ENCODE data around the gene REL. TPM values are rescaled to one million over a fixed set of nuclear protein-coding genes. Genes with fewer than 3 reads are reported as not detected.
"Not testable (repeated sequence)": the region's sequence is repeated elsewhere in the genome, so short reads cannot be mapped to it uniquely, and the experiment has no call there.

The REL gene
- total and polyA plus RNA-seq, 4 donors = 3.4 to 37.0 (median 18.9) TPM

GRCh38 chr2:60899892-60900249 lies 18.5 kb downstream of the REL start:
- H3K27ac ChIP-seq (ENCODE audit: low read depth in 1 of 2, low read length in 1 of 2) = no peak overlapping the region
- WGBS, 2 donors = 92 to 96% methylated on average over 1 of the region's 1 CpG

GRCh38 chr2:60901296-60901695 lies 19.9 kb downstream of the REL start:
- H3K36me3 ChIP-seq (ENCODE audit: control insufficient read depth in 4 of 4, insufficient read depth in 4 of 4, low read length in 4 of 4) = peaks cover 8 to 29% (median 15%) of the 10 kb centered on the region in 4 donors
- not testable (repeated sequence) for H3K27me3 ChIP-seq (ENCODE audit: control insufficient read depth in 3 of 3, insufficient read depth in 3 of 3, low read length in 2 of 3); H3K27ac ChIP-seq (ENCODE audit: low read depth in 1 of 2, low read length in 1 of 2); ATAC-seq (ENCODE audit: insufficient read depth, low FRiP score); H3K9me3 ChIP-seq (ENCODE audit: control insufficient read depth in 4 of 4, insufficient read depth in 3 of 4, low read length in 3 of 4); H3K4me1 ChIP-seq (ENCODE audit: control insufficient read depth in 5 of 5, insufficient read depth in 5 of 5, low read length in 5 of 5); DNase-seq; H3K4me3 ChIP-seq; H3K9ac ChIP-seq (ENCODE audit: insufficient read depth in 1 of 2, low read length in 2 of 2)
- WGBS, 2 donors = 85 to 93% methylated on average over 6 of the region's 6 CpGs

More at GRCh38 chr2:60899892-60900249, 18.5 kb downstream of the REL start:
- Histone ChIP-seq H3K9ac (ENCODE audit: insufficient read depth in 1 of 2, low read length in 2 of 2) (no peak overlapping the region), H3K4me1 (ENCODE audit: control insufficient read depth in 5 of 5, insufficient read depth in 5 of 5, low read length in 5 of 5) (peaks cover 0 to 3% (median 0%) of the 10 kb centered on the region in 5 donors), H3K9me3 (ENCODE audit: control insufficient read depth in 4 of 4, insufficient read depth in 3 of 4, low read length in 3 of 4) (no peaks in the 10 kb centered on the region), H3K4me3 (no peak overlapping the region), H3K27me3 (ENCODE audit: control insufficient read depth in 3 of 3, insufficient read depth in 3 of 3, low read length in 2 of 3) (no peaks in the 10 kb centered on the region), H3K36me3 (ENCODE audit: control insufficient read depth in 4 of 4, insufficient read depth in 4 of 4, low read length in 4 of 4) (peaks cover 8 to 29% (median 20%) of the 10 kb centered on the region in 4 donors)
- no peak for TF ChIP-seq CTCF (IDR thresholded peaks at IDR 0.05; ENCODE audit: control extremely low read depth, extremely low read depth)
- ATAC-seq (ENCODE audit: insufficient read depth, low FRiP score) (no peak), DNase-seq (no peak)

- H3K9me3 ChIP-seq (ENCODE audit: control insufficient read depth in 4 of 4, insufficient read depth in 3 of 4, low read length in 3 of 4); H3K4me3 ChIP-seq; H3K27me3 ChIP-seq (ENCODE audit: control insufficient read depth in 3 of 3, insufficient read depth in 3 of 3, low read length in 2 of 3); H3K36me3 ChIP-seq (ENCODE audit: control insufficient read depth in 4 of 4, insufficient read depth in 4 of 4, low read length in 4 of 4); H3K4me1 ChIP-seq (ENCODE audit: control insufficient read depth in 5 of 5, insufficient read depth in 5 of 5, low read length in 5 of 5); H3K9ac ChIP-seq (ENCODE audit: insufficient read depth in 1 of 2, low read length in 2 of 2); DNase-seq; H3K27ac ChIP-seq (ENCODE audit: low read depth in 1 of 2, low read length in 1 of 2); ATAC-seq (ENCODE audit: insufficient read depth, low FRiP score): not testable (repeated sequence)
- 92 to 95% methylated on average over 5 of the region's 5 CpGs for WGBS, 2 donors
Measured at GRCh38 chr2:60905867-60906266, 24.5 kb downstream of the REL start.

- TF ChIP-seq CTCF (IDR thresholded peaks at IDR 0.05; ENCODE audit: control extremely low read depth, extremely low read depth) = no peak
- DNase-seq (no peak), ATAC-seq (ENCODE audit: insufficient read depth, low FRiP score) (no peak)
- no peak overlapping the region for H3K27ac ChIP-seq (ENCODE audit: low read depth in 1 of 2, low read length in 1 of 2)
- H3K4me1 ChIP-seq (ENCODE audit: control insufficient read depth in 5 of 5, insufficient read depth in 5 of 5, low read length in 5 of 5) = no peaks in the 10 kb centered on the region
- H3K36me3 ChIP-seq (ENCODE audit: control insufficient read depth in 4 of 4, insufficient read depth in 4 of 4, low read length in 4 of 4) = peaks cover 0 to 9% (median 3%) of the 10 kb centered on the region in 4 donors
- 92 to 95% methylated on average over 2 of the region's 2 CpGs for WGBS, 2 donors
- H3K9ac ChIP-seq (ENCODE audit: insufficient read depth in 1 of 2, low read length in 2 of 2) = no peak overlapping the region
- H3K27me3 ChIP-seq (ENCODE audit: control insufficient read depth in 3 of 3, insufficient read depth in 3 of 3, low read length in 2 of 3) = no peaks in the 10 kb centered on the region
- H3K4me3 ChIP-seq = no peak overlapping the region
- H3K9me3 ChIP-seq (ENCODE audit: control insufficient read depth in 4 of 4, insufficient read depth in 3 of 4, low read length in 3 of 4) = no peaks in the 10 kb centered on the region
Measured at GRCh38 chr2:60906395-60906794, 25.0 kb downstream of the REL start.

GRCh38 chr2:60907329-60907728 lies 26.0 kb downstream of the REL start:
- Histone ChIP-seq H3K4me1 (ENCODE audit: control insufficient read depth in 5 of 5, insufficient read depth in 5 of 5, low read length in 5 of 5) (no peaks in the 10 kb centered on the region), H3K9ac (ENCODE audit: insufficient read depth in 1 of 2, low read length in 2 of 2) (no peak overlapping the region), H3K9me3 (ENCODE audit: control insufficient read depth in 4 of 4, insufficient read depth in 3 of 4, low read length in 3 of 4) (no peaks in the 10 kb centered on the region), H3K27me3 (ENCODE audit: control insufficient read depth in 3 of 3, insufficient read depth in 3 of 3, low read length in 2 of 3) (no peaks in the 10 kb centered on the region), H3K36me3 (ENCODE audit: control insufficient read depth in 4 of 4, insufficient read depth in 4 of 4, low read length in 4 of 4) (peaks cover 0 to 9% (median 3%) of the 10 kb centered on the region in 4 donors), H3K27ac (ENCODE audit: low read depth in 1 of 2, low read length in 1 of 2) (no peak overlapping the region), H3K4me3 (no peak overlapping the region)
- no peak for TF ChIP-seq CTCF (IDR thresholded peaks at IDR 0.05; ENCODE audit: control extremely low read depth, extremely low read depth)
- WGBS, 2 donors = 96 to 97% methylated on average over 8 of the region's 8 CpGs
- DNase-seq (no peak), ATAC-seq (ENCODE audit: insufficient read depth, low FRiP score) (no peak)
